Liver (tissue), 3 donors: ENCODE results near the gene MPP1.
"Not testable (repeated sequence)": the region's sequence is repeated elsewhere in the genome, so short reads cannot be mapped to it uniquely, and the experiment has no call there.

Experiments used
- RAD21 ChIP-seq, 2 donors: IDR thresholded peaks; 2 replicates each; pipeline ENCODE4 v1.6.1; 2016; ENCODE audit warnings: antibody characterized with exemption in 2 of 2, mild to moderate bottlenecking in 2 of 2
- TF ChIP-seq, protein P1 (sequence below): fragments of 150-350 bp; IDR thresholded peaks from 2 replicates; pipeline ENCODE4 v1.5.1; 2017; ENCODE audit warnings: improper control_type of control experiment, low read depth, low read length; ENCODE audit not compliant: missing input control
- donor health status: healthy.
- donor health status: healthy.

DNA sequence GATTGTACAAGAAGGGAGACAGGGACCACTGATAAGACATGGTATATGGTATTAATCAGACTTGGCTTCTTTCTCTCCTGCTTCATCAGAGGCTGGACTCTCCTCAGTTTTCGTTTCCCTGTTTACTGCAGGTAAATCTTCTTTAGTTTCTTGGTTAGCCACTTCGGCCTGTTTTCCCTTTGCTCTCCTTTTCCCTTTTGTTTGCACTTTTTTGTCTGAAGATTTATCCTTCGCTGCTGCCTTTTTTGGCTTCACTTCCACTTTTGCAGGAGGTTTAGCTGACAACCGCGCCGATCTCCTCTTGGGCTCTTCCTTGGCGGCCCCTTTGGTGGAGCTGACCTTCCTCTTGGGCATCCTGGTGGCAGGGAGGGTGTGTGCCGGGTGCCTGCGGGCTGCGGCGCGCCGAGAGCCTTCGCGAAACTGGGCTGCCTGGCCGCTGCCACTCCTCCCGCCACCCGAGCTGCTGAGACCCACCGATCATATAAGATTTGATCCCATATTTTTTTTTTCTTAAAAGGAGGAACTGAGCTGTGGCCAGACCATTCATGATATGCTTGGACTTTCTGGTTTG is 11.8 kb upstream of the MPP1 start:
- TF ChIP-seq, protein P1, sequence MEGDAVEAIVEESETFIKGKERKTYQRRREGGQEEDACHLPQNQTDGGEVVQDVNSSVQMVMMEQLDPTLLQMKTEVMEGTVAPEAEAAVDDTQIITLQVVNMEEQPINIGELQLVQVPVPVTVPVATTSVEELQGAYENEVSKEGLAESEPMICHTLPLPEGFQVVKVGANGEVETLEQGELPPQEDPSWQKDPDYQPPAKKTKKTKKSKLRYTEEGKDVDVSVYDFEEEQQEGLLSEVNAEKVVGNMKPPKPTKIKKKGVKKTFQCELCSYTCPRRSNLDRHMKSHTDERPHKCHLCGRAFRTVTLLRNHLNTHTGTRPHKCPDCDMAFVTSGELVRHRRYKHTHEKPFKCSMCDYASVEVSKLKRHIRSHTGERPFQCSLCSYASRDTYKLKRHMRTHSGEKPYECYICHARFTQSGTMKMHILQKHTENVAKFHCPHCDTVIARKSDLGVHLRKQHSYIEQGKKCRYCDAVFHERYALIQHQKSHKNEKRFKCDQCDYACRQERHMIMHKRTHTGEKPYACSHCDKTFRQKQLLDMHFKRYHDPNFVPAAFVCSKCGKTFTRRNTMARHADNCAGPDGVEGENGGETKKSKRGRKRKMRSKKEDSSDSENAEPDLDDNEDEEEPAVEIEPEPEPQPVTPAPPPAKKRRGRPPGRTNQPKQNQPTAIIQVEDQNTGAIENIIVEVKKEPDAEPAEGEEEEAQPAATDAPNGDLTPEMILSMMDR, result not testable (repeated sequence)
- TF ChIP-seq RAD21 (IDR thresholded peaks at IDR 0.05), result not testable (repeated sequence)
